ENCODE results near the gene TBX15.

Gene TBX15

DNA sequence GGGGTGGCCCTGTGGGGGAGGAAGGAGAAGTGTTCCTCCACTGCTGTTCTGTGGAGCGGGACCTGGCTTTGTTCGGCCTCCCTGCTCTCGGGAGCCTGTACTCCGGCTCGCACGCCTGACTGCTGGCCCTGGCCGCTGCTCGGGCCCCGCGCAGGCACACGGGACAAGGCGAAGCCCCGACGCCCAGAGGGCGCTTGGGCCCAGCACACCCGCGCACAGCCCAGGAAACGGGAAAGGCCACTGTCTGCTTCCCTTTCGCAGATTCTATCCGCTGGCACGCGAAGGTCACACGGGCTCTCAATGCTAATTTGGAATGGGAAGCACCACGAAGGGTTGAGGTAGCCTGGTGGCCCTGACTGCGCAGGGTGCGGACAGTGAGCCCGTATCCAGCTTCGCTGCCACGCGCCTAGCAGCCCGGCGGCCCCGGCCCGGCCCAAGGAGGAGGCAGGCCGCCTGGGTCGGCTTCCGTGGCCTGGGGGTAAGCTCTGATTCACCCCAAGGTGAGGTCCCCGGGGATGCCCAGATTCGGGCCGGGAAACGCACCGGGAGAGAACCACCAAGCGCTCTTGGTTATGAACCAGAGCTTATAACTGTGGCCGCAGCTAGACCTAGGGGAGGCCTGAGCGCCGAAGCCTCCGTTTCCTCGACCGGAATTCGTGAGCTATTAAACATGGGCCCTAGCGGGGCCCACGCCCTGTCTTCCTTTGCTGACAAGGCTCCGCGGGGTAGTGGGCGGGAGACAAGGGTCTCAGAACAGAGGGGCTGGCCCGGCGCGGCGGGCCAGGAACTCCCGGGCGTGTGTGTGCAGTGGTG, 19.7 kb upstream of the TBX15 start:
- TF ChIP-seq, protein P1, sequence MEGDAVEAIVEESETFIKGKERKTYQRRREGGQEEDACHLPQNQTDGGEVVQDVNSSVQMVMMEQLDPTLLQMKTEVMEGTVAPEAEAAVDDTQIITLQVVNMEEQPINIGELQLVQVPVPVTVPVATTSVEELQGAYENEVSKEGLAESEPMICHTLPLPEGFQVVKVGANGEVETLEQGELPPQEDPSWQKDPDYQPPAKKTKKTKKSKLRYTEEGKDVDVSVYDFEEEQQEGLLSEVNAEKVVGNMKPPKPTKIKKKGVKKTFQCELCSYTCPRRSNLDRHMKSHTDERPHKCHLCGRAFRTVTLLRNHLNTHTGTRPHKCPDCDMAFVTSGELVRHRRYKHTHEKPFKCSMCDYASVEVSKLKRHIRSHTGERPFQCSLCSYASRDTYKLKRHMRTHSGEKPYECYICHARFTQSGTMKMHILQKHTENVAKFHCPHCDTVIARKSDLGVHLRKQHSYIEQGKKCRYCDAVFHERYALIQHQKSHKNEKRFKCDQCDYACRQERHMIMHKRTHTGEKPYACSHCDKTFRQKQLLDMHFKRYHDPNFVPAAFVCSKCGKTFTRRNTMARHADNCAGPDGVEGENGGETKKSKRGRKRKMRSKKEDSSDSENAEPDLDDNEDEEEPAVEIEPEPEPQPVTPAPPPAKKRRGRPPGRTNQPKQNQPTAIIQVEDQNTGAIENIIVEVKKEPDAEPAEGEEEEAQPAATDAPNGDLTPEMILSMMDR (IDR thresholded peaks at IDR 0.05; ENCODE audit: control insufficient read depth, extremely low read depth, insufficient read depth): no peak
- H3K4me3 ChIP-seq (ENCODE audit: low read depth, low read length): no peak overlapping the region
- no peak for DNase-seq (ENCODE audit: low read depth)

DNA sequence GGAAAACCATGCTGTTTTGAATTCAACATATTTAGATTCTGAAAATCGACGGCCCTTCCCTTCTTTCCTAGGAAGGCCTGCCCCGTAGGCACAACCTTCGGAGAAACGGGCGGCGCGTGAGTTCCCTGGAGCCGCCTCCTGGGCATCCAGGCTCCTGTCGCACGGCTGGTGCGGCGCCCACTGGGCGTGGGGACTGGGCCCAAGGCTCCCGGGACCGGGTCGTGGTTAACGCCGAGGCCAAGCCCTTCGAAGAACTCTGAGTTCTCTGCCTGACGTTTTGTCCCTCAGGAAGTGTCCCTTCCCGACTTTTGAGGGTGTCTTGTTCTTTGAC, 19.2 kb upstream of the TBX15 start:
- no peak overlapping the region for H3K4me3 ChIP-seq (ENCODE audit: low read depth, low read length)
- TF ChIP-seq, protein P1 (IDR thresholded peaks at IDR 0.05; ENCODE audit: control insufficient read depth, extremely low read depth, insufficient read depth): no peak

DNA sequence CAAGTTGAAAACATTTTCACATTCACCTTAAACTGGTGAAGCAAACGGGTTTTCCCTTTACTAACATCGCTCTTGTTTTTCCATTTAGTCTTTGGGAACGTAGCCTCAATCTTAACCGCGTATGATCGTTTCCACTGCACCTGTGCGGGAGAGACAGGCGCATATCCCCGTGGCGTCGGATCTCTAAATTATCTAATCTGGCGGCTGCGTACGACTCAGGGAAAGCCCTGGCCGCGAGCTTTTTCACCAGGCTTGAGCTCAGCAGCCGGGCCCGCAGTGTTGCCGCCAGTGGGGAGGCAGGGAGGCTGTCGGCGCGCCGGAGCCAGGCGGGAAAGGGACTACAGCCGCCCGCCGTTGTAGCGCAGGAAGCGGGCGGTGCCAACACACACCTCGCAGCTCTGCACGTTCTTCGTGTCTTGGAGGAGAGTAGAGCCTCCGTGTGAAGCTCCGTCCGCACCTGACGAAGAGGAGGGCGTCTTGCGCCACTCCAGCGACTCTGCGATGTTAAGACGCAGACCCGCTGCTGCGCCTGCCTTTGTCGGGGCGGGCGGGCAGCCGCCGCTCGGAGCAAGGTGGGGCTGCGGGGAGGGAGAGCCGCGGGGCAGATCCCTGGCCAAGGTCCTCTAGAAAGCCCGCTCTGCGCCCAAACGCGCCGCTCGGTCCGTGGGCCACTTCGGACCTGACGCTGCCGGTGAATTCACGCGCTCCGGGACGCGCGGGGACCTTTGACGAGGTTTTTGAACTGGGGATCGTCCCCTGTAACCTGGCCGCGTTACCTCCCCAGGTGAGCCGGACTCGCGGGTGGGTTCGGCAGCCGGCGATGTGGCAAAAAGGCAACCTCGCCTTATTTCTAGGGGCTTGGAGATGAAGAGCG, 18.5 kb upstream of the TBX15 start:
- no peak for DNase-seq (ENCODE audit: low read depth)
- TF ChIP-seq, protein P1 (IDR thresholded peaks at IDR 0.05; ENCODE audit: control insufficient read depth, extremely low read depth, insufficient read depth): no peak
- no peak overlapping the region for H3K4me3 ChIP-seq (ENCODE audit: low read depth, low read length)

More for the DNA sequence above, 19.2 kb upstream of the TBX15 start:
- no peak for DNase-seq (ENCODE audit: low read depth)

DNA sequence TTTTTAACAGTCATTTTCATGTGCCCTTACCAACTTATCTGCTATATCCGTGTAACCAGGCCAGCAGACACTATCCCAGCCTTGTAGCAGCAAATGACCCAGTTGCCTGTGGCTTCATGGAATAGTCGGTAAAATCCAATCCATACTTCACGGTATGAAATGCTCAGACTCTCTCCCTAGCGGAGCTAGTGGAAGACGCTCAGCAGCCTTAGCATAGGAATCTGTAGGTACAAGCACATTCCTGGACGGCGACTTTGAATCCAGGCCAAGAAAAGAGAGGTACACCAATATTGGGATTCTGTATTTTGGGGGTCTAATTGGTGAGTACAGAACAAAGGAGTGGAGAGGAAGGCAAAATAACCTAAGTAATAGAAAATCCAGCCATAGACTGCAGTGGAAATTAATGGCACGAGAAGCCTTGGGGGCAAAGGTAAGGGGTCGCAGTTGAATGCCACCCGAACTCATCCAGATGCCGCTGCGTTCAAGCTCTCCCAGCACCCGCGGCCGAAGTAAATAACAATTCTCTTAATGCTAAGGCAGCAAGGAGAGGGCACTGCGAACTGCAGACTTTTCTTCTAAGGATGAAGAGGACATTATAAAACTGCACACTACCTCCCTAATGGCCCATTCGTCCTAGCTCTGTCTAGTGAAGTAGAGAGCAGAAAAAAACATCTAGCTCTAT, 17.7 kb upstream of the TBX15 start:
- TF ChIP-seq, protein P1 (IDR thresholded peaks at IDR 0.05; ENCODE audit: control insufficient read depth, extremely low read depth, insufficient read depth): no peak
- H3K4me3 ChIP-seq (ENCODE audit: low read depth, low read length): no peak overlapping the region
- DNase-seq (ENCODE audit: low read depth): no peak

DNA sequence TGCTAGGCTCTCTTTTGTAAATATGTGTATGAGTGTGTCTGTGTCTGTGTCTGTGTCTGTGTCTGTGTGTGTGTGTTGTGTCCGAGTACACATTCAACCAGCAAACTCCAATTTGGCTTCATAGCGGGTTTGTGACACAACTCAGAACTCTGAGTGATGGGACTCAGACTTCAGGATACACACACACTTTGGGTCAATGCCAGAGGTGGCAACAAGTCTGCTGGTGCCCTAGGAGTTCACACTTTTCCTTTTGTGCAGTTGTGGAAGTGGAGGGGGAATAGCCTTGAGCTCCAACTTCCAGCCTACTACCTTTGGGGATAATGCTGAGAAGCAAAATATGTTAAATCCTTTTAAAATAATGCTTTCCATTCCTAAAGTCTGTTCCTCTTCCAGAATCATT, 16.6 kb upstream of the TBX15 start:
- H3K4me3 ChIP-seq (ENCODE audit: low read depth, low read length): no peak overlapping the region
- TF ChIP-seq, protein P1 (IDR thresholded peaks at IDR 0.05; ENCODE audit: control insufficient read depth, extremely low read depth, insufficient read depth): no peak
- DNase-seq (ENCODE audit: low read depth): no peak

DNA sequence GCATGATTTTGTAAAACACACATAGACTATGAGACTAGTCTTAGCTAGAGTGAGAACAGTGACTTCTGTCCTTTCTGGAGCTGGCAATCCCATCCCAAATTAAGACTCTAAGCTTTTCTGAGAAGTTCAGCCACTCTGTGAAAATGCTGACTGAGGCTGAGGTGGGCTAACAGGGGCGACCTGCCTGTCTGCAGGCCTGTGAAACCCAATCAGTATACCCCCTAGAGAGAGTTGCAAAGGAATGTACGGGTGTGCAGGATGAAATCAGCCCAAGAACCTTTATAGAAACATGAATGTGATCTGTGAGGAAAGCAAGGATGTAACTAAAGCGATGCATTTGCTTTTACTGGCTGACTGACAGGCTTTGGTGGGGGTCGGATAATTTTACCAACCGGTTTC, 16.0 kb upstream of the TBX15 start:
- H3K4me3 ChIP-seq (ENCODE audit: low read depth, low read length): no peak overlapping the region
- DNase-seq (ENCODE audit: low read depth): no peak
- TF ChIP-seq, protein P1 (IDR thresholded peaks at IDR 0.05; ENCODE audit: control insufficient read depth, extremely low read depth, insufficient read depth): no peak
